HG03159 (cell line): ENCODE data around the gene MIDN.
"Not testable (repeated sequence)": the region's sequence is repeated elsewhere in the genome, so short reads cannot be mapped to it uniquely, and the experiment has no call there.

Experiments
- ATAC-seq: cut with Tn5 transposase; IDR thresholded peaks from one replicate; pipeline ENCODE4 v1.9.1; 2021; ENCODE audit warnings: mild to moderate bottlenecking, moderate library complexity; ENCODE audit not compliant: unreplicated experiment

MIDN gene

GRCh38 chr19:1248139-1248785 lies at the start of gene MIDN:
Gene MIDN (plus strand): TSS chr19:1248583. CDS start chr19:1250297, 1,714 bp downstream.
- ATAC-seq, result peak; percentile 17

- no peak for ATAC-seq
Measured at GRCh38 chr19:1199531-1199930, 48.9 kb upstream of the MIDN start.

- ATAC-seq, result not testable (repeated sequence)
Measured at GRCh38 chr19:1200614-1201013, 47.8 kb upstream of the MIDN start.

- ATAC-seq, result peak; percentile 82
Measured at GRCh38 chr19:1205114-1206099, 43.0 kb upstream of the MIDN start, which contains the start of gene STK11. Gene STK11 (plus strand): TSS chr19:1205778. CDS start chr19:1206914, 1,136 bp downstream.

- ATAC-seq, result no peak
Measured at GRCh38 chr19:1206150-1206863, 42.1 kb upstream of the MIDN start.

- ATAC-seq, result no peak
Measured at GRCh38 chr19:1206864-1207450, 41.4 kb upstream of the MIDN start.

GRCh38 chr19:1208830-1209229 lies 39.6 kb upstream of the MIDN start:
- ATAC-seq, result not testable (repeated sequence)

GRCh38 chr19:1210227-1210538 lies 38.2 kb upstream of the MIDN start:
- ATAC-seq, result no peak

- ATAC-seq, result no peak
Measured at GRCh38 chr19:1211494-1212234, 36.7 kb upstream of the MIDN start.

- no peak for ATAC-seq
Measured at GRCh38 chr19:1213391-1214286, 34.7 kb upstream of the MIDN start.

GRCh38 chr19:1214299-1214861 lies 34.0 kb upstream of the MIDN start:
- no peak for ATAC-seq

- no peak for ATAC-seq
Measured at GRCh38 chr19:1214862-1215731, 33.3 kb upstream of the MIDN start.

- no peak for ATAC-seq
Measured at GRCh38 chr19:1216756-1217155, 31.6 kb upstream of the MIDN start.

GRCh38 chr19:1217366-1217765 lies 31.0 kb upstream of the MIDN start:
- no peak for ATAC-seq

- no peak for ATAC-seq
Measured at GRCh38 chr19:1218751-1219567, 29.4 kb upstream of the MIDN start.

GRCh38 chr19:1219786-1220476 lies 28.5 kb upstream of the MIDN start:
- no peak for ATAC-seq
